NCI-H226 (cell line): ENCODE measurements around the gene CD200.
A peak's percentile ranks its signal among the peaks of the same experiment; 100 is the strongest.

ENCODE experiments used
- DNase-seq: peaks from one replicate; pipeline ENCODE4 v3.0.0-alpha.2; 2015

The CD200 gene

GRCh38 chr3:112333002-112333380, at the start of gene CD200:
CD200 (plus strand) TSS chr3:112333156; CDS start chr3:112333213, 57 bp downstream.
- DNase-seq, result peak; percentile 59

- DNase-seq, result no peak
Observed at GRCh38 chr3:112289011-112289410, 43.9 kb upstream of the CD200 start.

GRCh38 chr3:112293368-112294321, 39.3 kb upstream of the CD200 start, which contains the start of gene SLC9C1:
SLC9C1 (minus strand) TSS chr3:112294216; CDS start chr3:112286791, 7,425 bp downstream.
- peak; percentile 73 for DNase-seq

GRCh38 chr3:112297714-112298113, 35.2 kb upstream of the CD200 start:
- DNase-seq, result no peak

GRCh38 chr3:112298781-112299180, 34.2 kb upstream of the CD200 start:
- DNase-seq, result no peak

- no peak for DNase-seq
Observed at GRCh38 chr3:112302150-112302830, 30.7 kb upstream of the CD200 start.

GRCh38 chr3:112302881-112303763, 29.8 kb upstream of the CD200 start:
- no peak for DNase-seq

GRCh38 chr3:112303764-112304325, 29.1 kb upstream of the CD200 start:
- DNase-seq, result no peak

GRCh38 chr3:112304611-112305010, 28.3 kb upstream of the CD200 start:
- DNase-seq, result no peak

GRCh38 chr3:112306825-112307224, 26.1 kb upstream of the CD200 start:
- no peak for DNase-seq

GRCh38 chr3:112307557-112307956, 25.4 kb upstream of the CD200 start:
- DNase-seq, result no peak

GRCh38 chr3:112308151-112308911, 24.6 kb upstream of the CD200 start:
- peak; percentile 75 for DNase-seq

GRCh38 chr3:112314649-112315048, 18.3 kb upstream of the CD200 start:
- no peak for DNase-seq

GRCh38 chr3:112315791-112316190, 17.2 kb upstream of the CD200 start:
- peak; percentile 30 for DNase-seq

GRCh38 chr3:112319516-112320276, 13.3 kb upstream of the CD200 start:
- DNase-seq, result no peak

- no peak for DNase-seq
Observed at GRCh38 chr3:112320691-112321090, 12.3 kb upstream of the CD200 start.

GRCh38 chr3:112321867-112322652, 10.9 kb upstream of the CD200 start:
- DNase-seq, result peak; percentile 18

- peak; percentile 51 for DNase-seq
Observed at GRCh38 chr3:112327371-112327951, 5.5 kb upstream of the CD200 start.

GRCh38 chr3:112331851-112332250, 1.1 kb upstream of the CD200 start:
- no peak for DNase-seq
